Dermis blood vessel endothelial cell (primary cell): ENCODE data around the gene CLDN1. TPM values are rescaled to one million over a fixed set of nuclear protein-coding genes. Genes with fewer than 3 reads are reported as not detected.
"Not testable (repeated sequence)": the region's sequence is repeated elsewhere in the genome, so short reads cannot be mapped to it uniquely, and the experiment has no call there.

Experiments used
- DNase-seq: peaks from one replicate; pipeline ENCODE4 v3.0.0; 2010
- total RNA-seq: library from RNA; depleted of rRNA; stranded (reverse); fragments of >200 nt; gene quantifications from 2 replicates; pipeline ENCODE4 v1.2.3, GENCODE V29; 2014

CLDN1 gene
- total RNA-seq, 1 donor from 2014 or later, result 0.68 TPM

- DNase-seq, result no peak
These were observed 30.2 kb downstream of the CLDN1 start for GRCh38 chr3:190291994-190292584.

GRCh38 chr3:190289989-190290388, 32.3 kb downstream of the CLDN1 start:
- no peak for DNase-seq

- DNase-seq, result no peak
These were observed 33.4 kb downstream of the CLDN1 start for GRCh38 chr3:190288836-190289235.

- DNase-seq, result no peak
These were observed 36.2 kb downstream of the CLDN1 start for GRCh38 chr3:190286014-190286413.

- peak; percentile 45 for DNase-seq
These were observed 40.8 kb downstream of the CLDN1 start for GRCh38 chr3:190281308-190282051.

- no peak for DNase-seq
These were observed 42.6 kb downstream of the CLDN1 start for GRCh38 chr3:190279690-190280089.

GRCh38 chr3:190272747-190273146, 49.5 kb downstream of the CLDN1 start:
- DNase-seq, result peak; percentile 37

GRCh38 chr3:190269101-190269500, 53.1 kb downstream of the CLDN1 start:
- DNase-seq, result no peak

GRCh38 chr3:190267464-190267863, 54.8 kb downstream of the CLDN1 start:
- DNase-seq, result not testable (repeated sequence)

- DNase-seq, result no peak
These were observed 55.3 kb downstream of the CLDN1 start for GRCh38 chr3:190266913-190267290.

GRCh38 chr3:190266265-190266912, 55.9 kb downstream of the CLDN1 start:
- DNase-seq, result no peak

- DNase-seq, result no peak
These were observed 56.5 kb downstream of the CLDN1 start for GRCh38 chr3:190265796-190266195.

- DNase-seq, result no peak
These were observed 57.1 kb downstream of the CLDN1 start for GRCh38 chr3:190265126-190265525.

- DNase-seq, result no peak
These were observed 60.5 kb downstream of the CLDN1 start for GRCh38 chr3:190261740-190262139.

GRCh38 chr3:190261015-190261414, 61.2 kb downstream of the CLDN1 start:
- DNase-seq, result no peak

GRCh38 chr3:190260301-190260700, 61.9 kb downstream of the CLDN1 start:
- no peak for DNase-seq

GRCh38 chr3:190258634-190259033, 63.6 kb downstream of the CLDN1 start:
- no peak for DNase-seq

Other genes with a start within 250 kb of the CLDN1 start
- 13.1 and 18.5 TPM in 2 replicates for gene P3H2, start 201.5 kb downstream of the CLDN1 start, total RNA-seq
- gene CLDN16, start 65.7 kb upstream of the CLDN1 start, total RNA-seq, result 0.09 and 0.34 TPM in 2 replicates
- not detected in 2 replicates for gene TMEM207, start 127.5 kb upstream of the CLDN1 start, total RNA-seq
- 3.5 and 6.3 TPM in 2 replicates for gene IL1RAP, start 191.6 kb upstream of the CLDN1 start, total RNA-seq